CD4-positive, alpha-beta memory T cell (primary cell): ENCODE results near the gene CDK6. TPM values are rescaled to one million over a fixed set of nuclear protein-coding genes. Genes with fewer than 3 reads are reported as not detected.
A peak's percentile ranks its signal among the peaks of the same experiment; 100 is the strongest.

Experiments
- CTCF ChIA-PET: fragments of 350-600 bp; sonication (Branson Sonifier 250); formaldehyde crosslinking; loops from one replicate; lab custom pipeline; 2021; ENCODE audit warnings: inconsistent platforms; ENCODE audit not compliant: partially characterized antibody; lab: Charles Lee
- POLR2A ChIA-PET: fragments of 350-600 bp; sonication (Branson Sonifier 250); formaldehyde crosslinking; loops from one replicate; lab custom pipeline; 2021; ENCODE audit not compliant: partially characterized antibody; lab: Charles Lee
- DNase-seq, 5 donors: peaks; one replicate each; pipeline versions ENCODE4 v3.0.0 to v3.0.0-alpha.2; 2020 to 2022; ENCODE audit warnings: mixed read lengths in 1 of 5
- H3K27ac ChIP-seq: one replicate; pipeline ENCODE4 v1.7.0; 2013; ENCODE audit warnings: low read depth, low read length
- H3K27me3 ChIP-seq: 2 replicates; pipeline ENCODE4 v1.7.0; 2013; ENCODE audit warnings: mild to moderate bottlenecking, low read length, moderate library complexity; ENCODE audit not compliant: insufficient read depth
- H3K36me3 ChIP-seq: 2 replicates; pipeline ENCODE4 v1.7.0; 2013; ENCODE audit warnings: mild to moderate bottlenecking, low read length, moderate library complexity; ENCODE audit not compliant: insufficient read depth
- H3K4me1 ChIP-seq: 2 replicates; pipeline ENCODE4 v1.7.0; 2013; ENCODE audit warnings: mild to moderate bottlenecking, low read length, moderate library complexity; ENCODE audit not compliant: insufficient read depth
- H3K4me3 ChIP-seq, 2 donors: one replicate each; pipeline ENCODE4 v1.7.0; 2013; ENCODE audit warnings: low read length in 2 of 2, mild to moderate bottlenecking in 1 of 2
- H3K9me3 ChIP-seq, 2 donors: one replicate each; pipeline ENCODE4 v1.7.0; 2013; ENCODE audit warnings: low read length in 2 of 2, control low read depth in 1 of 2; ENCODE audit not compliant: control insufficient read depth in 1 of 2
- H3K27ac Mint-ChIP-seq, 7 donors: one replicate each; pipeline ENCODE4 v1.8.0; 2020 to 2021; ENCODE audit warnings: mixed read lengths in 7 of 7, mild to moderate bottlenecking in 6 of 7, inconsistent platforms in 3 of 7, moderate library complexity in 3 of 7
- H3K27me3 Mint-ChIP-seq, 2 donors: one replicate each; pipeline ENCODE4 v1.8.0; 2020 to 2021; ENCODE audit warnings: mixed read lengths in 2 of 2
- H3K36me3 Mint-ChIP-seq, 2 donors: one replicate each; pipeline ENCODE4 v1.8.0; 2020 to 2021; ENCODE audit warnings: mixed read lengths in 2 of 2, inconsistent platforms in 1 of 2, mild to moderate bottlenecking in 1 of 2
- H3K4me1 Mint-ChIP-seq, 4 donors: one replicate each; pipeline ENCODE4 v1.8.0; 2020 to 2021; ENCODE audit warnings: mixed read lengths in 4 of 4, mild to moderate bottlenecking in 1 of 4
- H3K4me3 Mint-ChIP-seq, 8 donors: one replicate each; pipeline ENCODE4 v1.8.0; 2020 to 2021; ENCODE audit warnings: mixed read lengths in 8 of 8, mild to moderate bottlenecking in 7 of 8, moderate library complexity in 6 of 8, inconsistent platforms in 3 of 8
- H3K9me3 Mint-ChIP-seq, 8 donors: one replicate each; pipeline ENCODE4 v1.8.0; 2020 to 2021; ENCODE audit warnings: mixed read lengths in 8 of 8, mild to moderate bottlenecking in 5 of 8, inconsistent platforms in 3 of 8, moderate library complexity in 1 of 8
- intact Hi-C: fragments of 100-400 bp; cut with micrococcal nuclease; formaldehyde crosslinking; loops from one replicate; pipeline ENCODE4 v1.15.1; 2023
- polyA plus RNA-seq, 2 donors: library from polyadenylated mRNA; unstranded; fragments of 300-500 nt; fragmentation: Illumina TruSeq; gene quantifications; one replicate each; pipeline ENCODE4 v1.2.3, GENCODE V29; 2021
- total RNA-seq, 2 experiments: library from RNA; stranded (reverse); gene quantifications; one replicate each; pipeline ENCODE4 v1.2.3, GENCODE V29; 2021

CDK6 gene
- total and polyA plus RNA-seq, 4 experiments from 2014 or later, result 18.4 to 23.6 (median 21.1) TPM

- Histone ChIP-seq H3K36me3 (no peaks in the 10 kb centered on the region), H3K4me1 (peaks cover 58% of the 10 kb centered on the region), H3K27ac (peak overlapping the region; percentile 91), H3K27me3 (no peaks in the 10 kb centered on the region), H3K9me3 (no peaks in the 10 kb centered on the region), H3K4me3 (peak overlapping the region; percentile 82 to 98)
- H3K27me3 Mint-ChIP-seq, result no peaks in the 10 kb centered on the region
- POLR2A ChIA-PET, result interaction anchor here (1.4 to 2.8 kb wide), 4 partner anchors 61 to 529 kb away, joined by 5 to 20 read pairs (median 12); partner anchors contain the start of genes CDK6, GATAD1, PEX1 and RBM48
- no peak for DNase-seq
- H3K9me3 Mint-ChIP-seq, result peaks cover 0 to 4% (median 0%) of the 10 kb centered on the region in 8 donors
- CTCF ChIA-PET, result interaction anchor here (0.7 to 2.0 kb wide), 3 partner anchors 21 to 60 kb away, joined by 3 to 5 read pairs (median 3); partner anchors contain the start of gene RBM48
- peak overlapping the region; percentile 84 to 99 (median 98) for H3K27ac Mint-ChIP-seq
- peak overlapping the region; percentile 87 to 98 (median 96) for H3K4me3 Mint-ChIP-seq
- peaks cover 13 to 27% of the 10 kb centered on the region in 2 donors for H3K36me3 Mint-ChIP-seq
- peaks cover 39 to 71% (median 52%) of the 10 kb centered on the region in 4 donors for H3K4me1 Mint-ChIP-seq
- intact Hi-C loops, result no loop called here
These were observed 247.3 kb downstream of the CDK6 start for GRCh38 chr7:92589056-92589455.

- peak in 1 of 5 donors; percentile 4 for DNase-seq
- H3K27me3 Mint-ChIP-seq, result no peaks in the 10 kb centered on the region
- H3K9me3 Mint-ChIP-seq, result peaks cover 0 to 4% (median 0%) of the 10 kb centered on the region in 8 donors
- no peaks in the 10 kb centered on the region for H3K36me3 ChIP-seq
- H3K9me3 ChIP-seq, result no peaks in the 10 kb centered on the region
- H3K36me3 Mint-ChIP-seq, result peaks cover 13 to 28% of the 10 kb centered on the region in 2 donors
- CTCF ChIA-PET, result interaction anchor here (0.7 to 2.0 kb wide), 3 partner anchors 22 to 60 kb away, joined by 3 to 5 read pairs (median 3); partner anchors contain the start of gene RBM48
- POLR2A ChIA-PET, result interaction anchor here (1.8 to 2.8 kb wide), 3 partner anchors 60 to 529 kb away, joined by 5 to 20 read pairs (median 18); partner anchors contain the start of genes GATAD1, PEX1, RBM48 and SAMD9
- H3K27me3 ChIP-seq, result no peaks in the 10 kb centered on the region
- intact Hi-C loops, result no loop called here
- peaks cover 58% of the 10 kb centered on the region for H3K4me1 ChIP-seq
- peak overlapping the region; percentile 91 for H3K27ac ChIP-seq
- H3K4me3 Mint-ChIP-seq, result peak overlapping the region; percentile 87 to 98 (median 96)
- H3K4me1 Mint-ChIP-seq, result peaks cover 41 to 72% (median 52%) of the 10 kb centered on the region in 4 donors
- H3K4me3 ChIP-seq, result peak overlapping the region; percentile 82 to 98
- H3K27ac Mint-ChIP-seq, result peak overlapping the region; percentile 19 to 97 (median 80)
These were observed 247.8 kb downstream of the CDK6 start for GRCh38 chr7:92588561-92588960.

GRCh38 chr7:92586841-92587240 is 249.5 kb downstream of the CDK6 start:
- peaks cover 48 to 83% (median 63%) of the 10 kb centered on the region in 4 donors for H3K4me1 Mint-ChIP-seq
- H3K9me3 Mint-ChIP-seq, result peaks cover 0 to 4% (median 0%) of the 10 kb centered on the region in 8 donors
- ChIA-PET CTCF (no interaction called here), POLR2A (no interaction called here)
- H3K9me3 ChIP-seq, result no peaks in the 10 kb centered on the region
- DNase-seq, result no peak
- no peaks in the 10 kb centered on the region for H3K27me3 ChIP-seq
- no peak overlapping the region for H3K4me3 ChIP-seq
- no peaks in the 10 kb centered on the region for H3K27me3 Mint-ChIP-seq
- peaks cover 58% of the 10 kb centered on the region for H3K4me1 ChIP-seq
- intact Hi-C loops, result no loop called here
- no peak overlapping the region for H3K27ac ChIP-seq
- peak overlapping the region in 2 of 7 donors; percentile 53 to 84 for H3K27ac Mint-ChIP-seq
- peaks cover 21 to 37% of the 10 kb centered on the region in 2 donors for H3K36me3 Mint-ChIP-seq
- H3K36me3 ChIP-seq, result no peaks in the 10 kb centered on the region
- peak overlapping the region in 6 of 8 donors; percentile 31 to 63 (median 48) for H3K4me3 Mint-ChIP-seq

GRCh38 chr7:92586403-92586802 is 250.0 kb downstream of the CDK6 start:
- Mint-ChIP-seq H3K27me3 (no peaks in the 10 kb centered on the region), H3K4me3 (peak overlapping the region in 5 of 8 donors; percentile 1 to 55 (median 15)), H3K36me3 (peaks cover 23 to 38% of the 10 kb centered on the region in 2 donors), H3K4me1 (peaks cover 49 to 80% (median 64%) of the 10 kb centered on the region in 4 donors), H3K9me3 (peaks cover 0 to 4% (median 0%) of the 10 kb centered on the region in 8 donors), H3K27ac (peak overlapping the region in 5 of 7 donors; percentile 7 to 84 (median 53))
- ChIA-PET CTCF (no interaction called here), POLR2A (no interaction called here)
- peaks cover 58% of the 10 kb centered on the region for H3K4me1 ChIP-seq
- no peaks in the 10 kb centered on the region for H3K36me3 ChIP-seq
- no peak for DNase-seq
- H3K9me3 ChIP-seq, result no peaks in the 10 kb centered on the region
- no peak overlapping the region for H3K4me3 ChIP-seq
- H3K27me3 ChIP-seq, result no peaks in the 10 kb centered on the region
- intact Hi-C loops, result no loop called here
- H3K27ac ChIP-seq, result no peak overlapping the region

GRCh38 chr7:92584953-92585352 is 251.4 kb downstream of the CDK6 start:
- CTCF ChIA-PET, result no interaction called here
- Histone ChIP-seq H3K4me1 (peaks cover 56% of the 10 kb centered on the region), H3K9me3 (no peaks in the 10 kb centered on the region), H3K36me3 (peaks cover 10% of the 10 kb centered on the region), H3K27ac (peak overlapping the region; percentile 21), H3K4me3 (no peak overlapping the region), H3K27me3 (no peaks in the 10 kb centered on the region)
- H3K27me3 Mint-ChIP-seq, result no peaks in the 10 kb centered on the region
- peaks cover 34 to 45% of the 10 kb centered on the region in 2 donors for H3K36me3 Mint-ChIP-seq
- H3K4me3 Mint-ChIP-seq, result peak overlapping the region in 4 of 8 donors; percentile 22 to 68 (median 37)
- peak overlapping the region; percentile 27 to 94 (median 90) for H3K27ac Mint-ChIP-seq
- DNase-seq, result peak in 4 of 5 donors; percentile 12 to 41 (median 34)
- POLR2A ChIA-PET, result no interaction called here
- H3K9me3 Mint-ChIP-seq, result peaks cover 0 to 4% (median 0%) of the 10 kb centered on the region in 8 donors
- intact Hi-C loops, result no loop called here
- peaks cover 47 to 76% (median 62%) of the 10 kb centered on the region in 4 donors for H3K4me1 Mint-ChIP-seq

- Mint-ChIP-seq H3K9me3 (peaks cover 0 to 4% (median 0%) of the 10 kb centered on the region in 8 donors), H3K27ac (peak overlapping the region in 1 of 7 donors; percentile 11), H3K4me3 (peak overlapping the region in 3 of 8 donors; percentile 3 to 23 (median 7)), H3K4me1 (peaks cover 35 to 56% (median 46%) of the 10 kb centered on the region in 4 donors), H3K36me3 (peaks cover 49 to 55% of the 10 kb centered on the region in 2 donors), H3K27me3 (no peaks in the 10 kb centered on the region)
- peaks cover 30% of the 10 kb centered on the region for H3K36me3 ChIP-seq
- CTCF ChIA-PET, result interaction anchor here (3.7 kb wide), 1 partner anchor 8 kb away, joined by 16 read pairs; the partner anchor contains the start of gene FAM133B
- DNase-seq, result no peak
- no peak overlapping the region for H3K4me3 ChIP-seq
- intact Hi-C loops, result no loop called here
- POLR2A ChIA-PET, result interaction anchor here (0.6 kb wide), 1 partner anchor 117 kb away, joined by 3 read pairs; no protein-coding TSS in a partner anchor
- H3K27me3 ChIP-seq, result no peaks in the 10 kb centered on the region
- H3K4me1 ChIP-seq, result peaks cover 39% of the 10 kb centered on the region
- no peak overlapping the region for H3K27ac ChIP-seq
- no peaks in the 10 kb centered on the region for H3K9me3 ChIP-seq
These were observed 253.4 kb downstream of the CDK6 start for GRCh38 chr7:92582948-92583347.

GRCh38 chr7:92576296-92576695 is 260.1 kb downstream of the CDK6 start:
- Mint-ChIP-seq H3K36me3 (peaks cover 42 to 68% of the 10 kb centered on the region in 2 donors), H3K4me3 (no peak overlapping the region), H3K9me3 (no peaks in the 10 kb centered on the region), H3K27me3 (no peaks in the 10 kb centered on the region), H3K4me1 (peaks cover 3 to 14% (median 7%) of the 10 kb centered on the region in 4 donors), H3K27ac (no peak overlapping the region)
- no peaks in the 10 kb centered on the region for H3K4me1 ChIP-seq
- H3K27me3 ChIP-seq, result no peaks in the 10 kb centered on the region
- H3K27ac ChIP-seq, result no peak overlapping the region
- DNase-seq, result no peak
- H3K4me3 ChIP-seq, result no peak overlapping the region
- H3K36me3 ChIP-seq, result peaks cover 48% of the 10 kb centered on the region
- ChIA-PET CTCF (interaction anchor here (1.4 kb wide), 1 partner anchor 20 kb away, joined by 3 read pairs; no protein-coding TSS in a partner anchor), POLR2A (no interaction called here)
- no peaks in the 10 kb centered on the region for H3K9me3 ChIP-seq
- intact Hi-C loops, result no loop called here
